ENCODE data around the gene RTN4RL2. TPM values are rescaled to one million over a fixed set of nuclear protein-coding genes. Genes with fewer than 3 reads are reported as not detected.

The RTN4RL2 gene
- total and polyA plus RNA-seq, 2 experiments from 2014 or later = 0.09 to 1.3 TPM

DNA sequence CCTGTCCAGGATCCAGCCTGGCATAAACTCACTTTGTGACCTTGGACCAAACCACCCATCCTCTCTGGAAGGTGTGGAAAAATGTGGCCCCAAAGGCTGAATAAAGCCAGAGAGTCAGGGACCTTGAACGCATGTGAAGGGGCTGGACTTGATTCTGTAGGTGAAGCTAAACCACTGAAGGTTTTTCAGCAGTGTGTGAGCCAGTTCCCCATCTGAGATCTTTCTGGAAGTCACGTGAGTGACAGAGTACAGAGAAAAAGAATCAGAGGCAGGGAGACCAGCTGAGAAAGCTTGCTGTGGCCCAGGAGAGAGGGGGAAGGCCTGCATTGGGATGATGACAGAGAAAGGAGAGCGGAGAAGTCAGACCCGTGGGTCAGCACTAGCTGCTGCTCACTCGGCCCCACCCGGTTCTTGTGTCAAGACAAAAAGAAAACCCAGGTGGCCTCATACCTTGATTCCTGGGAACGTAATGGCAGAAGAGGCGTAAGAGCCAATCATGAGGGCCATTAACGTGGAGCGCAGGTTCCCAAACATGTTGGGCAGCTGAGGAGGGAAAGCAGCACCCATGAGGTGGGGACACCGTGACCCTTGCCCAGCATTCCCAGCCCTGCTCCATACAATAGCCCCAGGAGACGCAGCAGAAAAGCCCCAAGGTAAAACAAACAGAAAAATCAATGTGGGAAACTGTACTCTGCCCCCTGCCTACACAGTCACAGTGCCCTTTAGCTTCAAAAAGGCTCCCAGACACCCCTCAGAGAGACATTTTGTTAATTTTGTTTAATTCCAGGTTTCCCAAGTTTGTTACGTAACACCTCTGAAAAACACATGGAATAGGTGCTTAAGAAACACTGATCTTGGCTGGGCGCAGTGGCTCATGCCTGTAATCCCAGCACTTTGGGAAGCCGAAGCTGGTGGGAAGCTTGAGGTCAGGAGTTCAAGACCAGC, 37.2 kb downstream of the RTN4RL2 start:
- TF ChIP-seq, protein P1, sequence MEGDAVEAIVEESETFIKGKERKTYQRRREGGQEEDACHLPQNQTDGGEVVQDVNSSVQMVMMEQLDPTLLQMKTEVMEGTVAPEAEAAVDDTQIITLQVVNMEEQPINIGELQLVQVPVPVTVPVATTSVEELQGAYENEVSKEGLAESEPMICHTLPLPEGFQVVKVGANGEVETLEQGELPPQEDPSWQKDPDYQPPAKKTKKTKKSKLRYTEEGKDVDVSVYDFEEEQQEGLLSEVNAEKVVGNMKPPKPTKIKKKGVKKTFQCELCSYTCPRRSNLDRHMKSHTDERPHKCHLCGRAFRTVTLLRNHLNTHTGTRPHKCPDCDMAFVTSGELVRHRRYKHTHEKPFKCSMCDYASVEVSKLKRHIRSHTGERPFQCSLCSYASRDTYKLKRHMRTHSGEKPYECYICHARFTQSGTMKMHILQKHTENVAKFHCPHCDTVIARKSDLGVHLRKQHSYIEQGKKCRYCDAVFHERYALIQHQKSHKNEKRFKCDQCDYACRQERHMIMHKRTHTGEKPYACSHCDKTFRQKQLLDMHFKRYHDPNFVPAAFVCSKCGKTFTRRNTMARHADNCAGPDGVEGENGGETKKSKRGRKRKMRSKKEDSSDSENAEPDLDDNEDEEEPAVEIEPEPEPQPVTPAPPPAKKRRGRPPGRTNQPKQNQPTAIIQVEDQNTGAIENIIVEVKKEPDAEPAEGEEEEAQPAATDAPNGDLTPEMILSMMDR (IDR thresholded peaks at IDR 0.05; ENCODE audit: low read depth, low read length) = no peak
- Histone ChIP-seq H3K4me1 (ENCODE audit: low read depth) (peaks cover 18% of the 10 kb centered on the region), H3K27me3 (no peaks in the 10 kb centered on the region), H3K36me3 (no peaks in the 10 kb centered on the region), H3K9me3 (ENCODE audit: low read depth) (no peaks in the 10 kb centered on the region), H3K4me3 (no peak overlapping the region), H3K27ac (no peak overlapping the region)
- DNase-seq (ENCODE audit: low read depth in 1 of 2, low spot score in 1 of 2) = no peak

DNA sequence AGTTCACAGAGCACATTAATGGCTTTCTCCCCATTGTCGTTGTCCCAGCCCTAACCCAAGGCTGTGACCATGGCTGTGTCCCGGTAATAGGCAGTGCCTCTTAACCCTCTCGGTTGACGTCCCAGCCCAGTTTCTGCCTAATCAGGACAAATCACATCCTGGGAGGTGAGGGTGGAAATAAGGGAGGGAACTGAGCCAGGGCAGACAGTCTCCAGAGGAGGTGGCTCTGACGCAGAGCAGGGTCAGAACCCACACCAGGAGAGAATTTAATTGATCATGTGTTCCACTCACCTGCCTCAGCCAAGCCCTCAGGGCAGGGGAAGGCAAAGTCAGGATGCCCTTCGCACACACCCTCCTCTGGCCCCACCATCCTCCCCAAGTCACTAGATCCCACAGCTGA, 38.2 kb downstream of the RTN4RL2 start:
- no peaks in the 10 kb centered on the region for H3K36me3 ChIP-seq
- TF ChIP-seq, protein P1 (IDR thresholded peaks at IDR 0.05; ENCODE audit: low read depth, low read length) = no peak
- H3K27me3 ChIP-seq = no peaks in the 10 kb centered on the region
- H3K27ac ChIP-seq = no peak overlapping the region
- no peak overlapping the region for H3K4me3 ChIP-seq
- DNase-seq (ENCODE audit: low read depth in 1 of 2, low spot score in 1 of 2) = no peak
- no peaks in the 10 kb centered on the region for H3K9me3 ChIP-seq (ENCODE audit: low read depth)
- H3K4me1 ChIP-seq (ENCODE audit: low read depth) = peaks cover 18% of the 10 kb centered on the region

DNA sequence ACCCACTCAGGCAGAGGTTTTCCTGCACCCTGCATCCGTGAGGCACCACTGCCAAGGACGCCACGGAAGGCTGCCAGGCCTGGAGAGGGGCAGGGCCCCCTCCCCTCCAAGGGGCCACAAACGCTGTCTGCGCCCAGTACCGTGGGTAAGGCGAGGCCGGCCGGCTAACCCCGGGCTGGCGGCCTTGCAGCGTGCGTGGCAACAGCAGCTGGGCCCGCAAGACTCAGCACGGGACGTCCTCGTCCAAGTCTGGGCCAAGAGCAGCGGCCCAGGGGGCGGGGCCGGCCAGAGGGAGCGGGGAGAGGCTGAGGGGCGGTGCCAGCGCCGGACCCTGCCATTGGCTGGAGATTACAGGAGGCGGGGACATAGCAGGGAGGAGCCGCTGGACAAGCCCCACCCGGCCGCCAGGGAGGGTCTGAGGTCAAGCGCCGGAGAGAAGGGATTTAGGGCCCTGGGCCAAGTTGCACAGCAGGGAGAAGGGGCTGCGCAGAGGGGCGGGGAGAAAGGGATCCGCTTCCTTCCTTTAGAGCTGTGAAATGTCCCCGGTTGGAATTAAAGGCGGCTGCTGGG, 39.2 kb downstream of the RTN4RL2 start:
- TF ChIP-seq, protein P1 (IDR thresholded peaks at IDR 0.05; ENCODE audit: low read depth, low read length) = no peak
- peak; percentile 98 to 99 for DNase-seq (ENCODE audit: low read depth in 1 of 2, low spot score in 1 of 2)
- Histone ChIP-seq H3K27ac (peak overlapping the region; percentile 64), H3K9me3 (ENCODE audit: low read depth) (no peaks in the 10 kb centered on the region), H3K36me3 (no peaks in the 10 kb centered on the region), H3K4me1 (ENCODE audit: low read depth) (peaks cover 18% of the 10 kb centered on the region), H3K4me3 (no peak overlapping the region), H3K27me3 (no peaks in the 10 kb centered on the region)

GRCh38 chr11:57499983-57500461, 39.7 kb downstream of the RTN4RL2 start:
- Histone ChIP-seq H3K4me3 (no peak overlapping the region), H3K27ac (peak overlapping the region; percentile 64), H3K27me3 (no peaks in the 10 kb centered on the region), H3K4me1 (ENCODE audit: low read depth) (peaks cover 18% of the 10 kb centered on the region), H3K9me3 (ENCODE audit: low read depth) (no peaks in the 10 kb centered on the region), H3K36me3 (no peaks in the 10 kb centered on the region)
- TF ChIP-seq, protein P1 (IDR thresholded peaks at IDR 0.05; ENCODE audit: low read depth, low read length) = no peak
- no peak for DNase-seq (ENCODE audit: low read depth in 1 of 2, low spot score in 1 of 2)

DNA sequence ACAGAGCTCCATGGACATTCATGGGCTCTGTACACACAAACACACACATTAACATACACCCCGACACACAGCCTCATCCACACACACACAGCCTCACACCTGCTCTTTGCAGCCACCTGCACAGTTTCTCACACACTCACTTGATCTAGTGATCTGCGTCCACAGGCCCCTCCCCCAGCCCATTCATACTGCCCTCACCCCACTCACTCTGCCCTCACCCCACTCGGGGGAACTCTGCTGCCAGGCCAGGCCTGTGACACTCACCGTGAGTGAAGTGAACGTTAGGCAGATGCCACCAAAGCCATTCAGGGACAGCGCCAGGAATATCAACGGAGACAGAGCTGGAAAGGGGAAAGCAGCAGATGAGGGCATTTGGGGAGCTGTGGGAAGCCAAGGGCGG, 40.2 kb downstream of the RTN4RL2 start:
- H3K27ac ChIP-seq = no peak overlapping the region
- no peaks in the 10 kb centered on the region for H3K36me3 ChIP-seq
- DNase-seq (ENCODE audit: low read depth in 1 of 2, low spot score in 1 of 2) = no peak
- no peaks in the 10 kb centered on the region for H3K27me3 ChIP-seq
- TF ChIP-seq, protein P1 (IDR thresholded peaks at IDR 0.05; ENCODE audit: low read depth, low read length) = no peak
- no peak overlapping the region for H3K4me3 ChIP-seq
- H3K9me3 ChIP-seq (ENCODE audit: low read depth) = no peaks in the 10 kb centered on the region
- H3K4me1 ChIP-seq (ENCODE audit: low read depth) = peaks cover 18% of the 10 kb centered on the region

All from cardiac muscle cell (in vitro differentiated cells and primary cell).